Activated T-cell treated with anti-CD3 and anti-CD28 coated beads, Interleukin-2, amount 50 U/mL, for 72 hours (primary cell): ENCODE data around the gene KIAA0930. TPM values are rescaled to one million over a fixed set of nuclear protein-coding genes. Genes with fewer than 3 reads are reported as not detected.
A peak's percentile ranks its signal among the peaks of the same experiment; 100 is the strongest.
"Not testable (repeated sequence)": the region's sequence is repeated elsewhere in the genome, so short reads cannot be mapped to it uniquely, and the experiment has no call there.

Source experiments
- ATAC-seq, 2 donors: fragments of 150-1000 bp; cut with Tn5 transposase; replicated peaks in 1 of 2; 2 replicates each; pipeline ENCODE4 v1.10.0; 2021; ENCODE audit warnings: moderate library complexity in 2 of 2, mild to moderate bottlenecking in 1 of 2
- DNase-seq, 2 donors: peaks; one replicate each; pipeline ENCODE4 v3.0.0; 2021 to 2022; ENCODE audit warnings: mixed read lengths in 1 of 2
- H3K27ac Mint-ChIP-seq: one replicate; pipeline ENCODE4 v1.8.0; 2022; ENCODE audit warnings: mild to moderate bottlenecking, moderate library complexity, mixed read lengths
- H3K27me3 Mint-ChIP-seq: one replicate; pipeline ENCODE4 v1.8.0; 2022; ENCODE audit warnings: low read depth, mixed read lengths
- H3K36me3 Mint-ChIP-seq, 2 donors: one replicate each; pipeline ENCODE4 v1.8.0; 2022; ENCODE audit warnings: mixed read lengths in 2 of 2, mild to moderate bottlenecking in 1 of 2; ENCODE audit not compliant: insufficient read depth in 2 of 2
- H3K4me1 Mint-ChIP-seq: one replicate; pipeline ENCODE4 v1.8.0; 2022; ENCODE audit warnings: low read depth, mixed read lengths
- H3K4me3 Mint-ChIP-seq, 2 donors: one replicate each; pipeline ENCODE4 v1.8.0; 2022; ENCODE audit warnings: mild to moderate bottlenecking in 2 of 2, mixed read lengths in 2 of 2, moderate library complexity in 2 of 2
- H3K9me3 Mint-ChIP-seq, 2 donors: one replicate each; pipeline ENCODE4 v1.8.0; 2022; ENCODE audit warnings: mixed read lengths in 2 of 2
- total RNA-seq, 2 donors: library from RNA; stranded (reverse); gene quantifications; one replicate each; pipeline ENCODE4 v1.2.3, GENCODE V29; 2022

KIAA0930 gene
- total RNA-seq, 2 donors from 2014 or later, result 25.3 to 26.4 TPM

DNA sequence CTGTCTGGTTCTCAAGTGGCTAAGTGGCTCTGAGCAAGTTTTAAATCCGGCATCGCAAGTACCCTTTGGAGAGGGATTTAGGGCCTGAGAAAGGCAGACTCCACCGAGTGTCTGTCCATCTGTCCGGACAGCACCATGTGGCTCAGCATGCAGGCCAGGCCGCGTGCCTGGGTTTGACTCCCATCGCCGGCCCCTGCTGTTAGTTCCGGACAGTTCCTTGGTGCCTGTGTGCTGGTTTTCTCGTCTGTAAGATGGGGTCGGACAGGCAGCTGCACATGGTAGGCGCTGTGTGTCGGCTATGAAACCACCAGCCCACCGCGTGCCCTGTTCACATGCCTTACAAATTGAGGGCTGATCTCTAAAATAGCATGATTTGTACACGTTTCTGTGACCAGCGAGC lies 46.0 kb downstream of the KIAA0930 start:
- H3K27me3 Mint-ChIP-seq, result no peaks in the 10 kb centered on the region
- no peaks in the 10 kb centered on the region for H3K36me3 Mint-ChIP-seq
- DNase-seq, result no peak
- no peaks in the 10 kb centered on the region for H3K9me3 Mint-ChIP-seq
- ATAC-seq, result no peak
- H3K4me1 Mint-ChIP-seq, result no peaks in the 10 kb centered on the region
- no peak overlapping the region for H3K4me3 Mint-ChIP-seq
- H3K27ac Mint-ChIP-seq, result no peak overlapping the region

DNA sequence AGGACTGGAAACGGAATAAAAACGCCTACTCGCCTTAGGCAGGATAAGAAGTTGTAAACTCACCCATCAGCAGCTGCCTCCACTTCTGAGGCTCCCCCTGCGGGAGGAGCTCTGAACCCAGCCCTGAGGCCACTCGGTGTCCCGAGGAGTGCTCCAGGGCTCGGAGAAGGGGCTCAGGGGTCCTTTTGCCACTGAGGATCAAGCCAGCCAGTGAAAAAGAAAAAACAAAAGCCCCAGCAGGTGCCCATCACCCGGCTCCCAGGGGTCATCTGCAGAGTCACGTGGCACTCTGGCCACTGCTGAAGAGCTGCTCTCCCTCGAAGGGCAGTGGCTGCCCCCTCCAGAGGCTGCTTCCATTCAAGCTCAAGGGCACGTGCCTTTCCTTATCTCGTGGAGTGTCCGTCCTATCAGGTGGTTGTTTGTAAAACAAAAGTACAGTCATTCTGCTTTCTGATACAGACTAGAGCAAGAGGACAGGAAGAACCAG lies 48.0 kb downstream of the KIAA0930 start:
- H3K9me3 Mint-ChIP-seq, result no peaks in the 10 kb centered on the region
- H3K4me1 Mint-ChIP-seq, result no peaks in the 10 kb centered on the region
- H3K4me3 Mint-ChIP-seq, result no peak overlapping the region
- H3K36me3 Mint-ChIP-seq, result no peaks in the 10 kb centered on the region
- H3K27ac Mint-ChIP-seq, result no peak overlapping the region
- ATAC-seq (no peak), DNase-seq (no peak)
- H3K27me3 Mint-ChIP-seq, result no peaks in the 10 kb centered on the region

DNA sequence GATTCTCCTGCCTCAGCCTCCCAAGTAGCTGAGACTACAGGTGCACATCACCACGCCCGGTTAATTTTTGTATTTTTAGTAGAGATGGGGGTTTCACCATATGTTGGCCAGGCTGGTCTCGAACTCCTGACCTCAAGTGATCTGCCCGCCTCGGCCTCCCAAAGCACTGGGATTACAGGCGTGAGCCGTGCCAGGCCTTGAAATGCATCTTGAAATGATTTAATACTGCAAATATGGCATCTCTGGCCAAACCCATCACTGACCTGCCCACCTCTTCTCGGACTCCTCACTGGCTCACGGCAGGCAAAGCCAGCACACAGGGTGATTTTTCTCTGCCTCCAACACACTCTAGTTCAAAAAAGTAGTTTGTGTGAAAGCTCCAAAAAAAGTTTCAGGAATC lies 48.9 kb downstream of the KIAA0930 start:
- not testable (repeated sequence) for H3K27ac Mint-ChIP-seq, DNase-seq, H3K4me1 Mint-ChIP-seq, H3K36me3 Mint-ChIP-seq, H3K9me3 Mint-ChIP-seq, H3K4me3 Mint-ChIP-seq, H3K27me3 Mint-ChIP-seq, ATAC-seq

DNA sequence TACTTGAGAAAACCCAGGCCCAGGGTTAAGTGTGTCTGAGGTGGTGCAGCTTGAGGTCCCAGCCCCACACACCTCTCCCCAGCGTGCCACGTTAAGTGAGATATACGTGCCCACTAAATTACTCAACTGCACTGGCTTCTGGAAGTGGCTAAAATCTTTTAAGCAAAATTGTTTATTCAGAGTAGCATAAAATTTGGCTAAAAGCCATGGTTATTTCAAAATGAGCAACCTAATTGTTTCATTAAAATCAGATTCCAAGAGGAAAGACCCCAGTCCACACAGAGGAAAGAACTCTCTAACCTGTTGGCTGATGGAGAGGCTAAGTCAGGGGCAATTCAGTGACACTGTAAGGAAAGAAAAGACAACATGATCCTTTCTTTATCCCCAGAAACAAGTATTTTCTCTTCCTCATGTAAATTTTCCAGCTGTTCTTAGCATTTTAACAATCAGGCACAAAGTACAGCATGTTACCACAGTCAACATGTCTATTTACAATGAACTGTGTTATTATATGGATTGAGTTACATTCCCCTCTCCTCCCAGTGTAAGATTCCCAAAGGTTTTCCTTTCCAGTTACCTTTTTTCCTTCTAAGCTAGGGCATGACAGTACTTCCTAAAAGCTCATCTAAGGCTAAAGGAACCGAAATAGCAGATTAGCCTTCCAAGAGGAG lies 50.4 kb downstream of the KIAA0930 start:
- ATAC-seq (no peak), DNase-seq (no peak)
- no peaks in the 10 kb centered on the region for H3K9me3 Mint-ChIP-seq
- no peak overlapping the region for H3K27ac Mint-ChIP-seq
- H3K36me3 Mint-ChIP-seq, result peaks cover 0 to 5% of the 10 kb centered on the region in 2 donors
- no peaks in the 10 kb centered on the region for H3K27me3 Mint-ChIP-seq
- H3K4me1 Mint-ChIP-seq, result peaks cover 9% of the 10 kb centered on the region
- H3K4me3 Mint-ChIP-seq, result no peak overlapping the region

DNA sequence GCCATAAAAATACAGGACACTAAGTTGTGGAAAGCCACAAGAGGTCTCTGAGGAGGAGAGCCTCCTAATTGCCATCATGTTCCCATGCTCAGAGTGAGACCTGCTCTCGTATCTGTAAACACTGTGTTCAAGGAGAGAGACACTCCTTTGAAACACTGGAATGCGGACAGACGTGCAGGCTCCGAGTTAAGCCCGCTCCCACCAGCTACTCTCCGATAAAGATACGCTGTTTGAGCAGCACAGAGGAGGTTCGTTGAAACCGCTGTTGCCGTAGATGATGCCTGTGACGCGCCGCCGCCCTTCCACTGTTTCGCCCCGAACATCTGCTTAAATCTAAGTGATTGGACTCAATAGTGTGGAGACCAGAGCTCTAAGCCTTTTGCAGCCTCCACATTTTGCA lies 51.9 kb downstream of the KIAA0930 start:
- Mint-ChIP-seq H3K27ac (no peak overlapping the region), H3K27me3 (no peaks in the 10 kb centered on the region), H3K36me3 (peaks cover 2 to 7% of the 10 kb centered on the region in 2 donors), H3K4me1 (peaks cover 13% of the 10 kb centered on the region), H3K4me3 (no peak overlapping the region), H3K9me3 (no peaks in the 10 kb centered on the region)
- ATAC-seq (no peak), DNase-seq (no peak)

DNA sequence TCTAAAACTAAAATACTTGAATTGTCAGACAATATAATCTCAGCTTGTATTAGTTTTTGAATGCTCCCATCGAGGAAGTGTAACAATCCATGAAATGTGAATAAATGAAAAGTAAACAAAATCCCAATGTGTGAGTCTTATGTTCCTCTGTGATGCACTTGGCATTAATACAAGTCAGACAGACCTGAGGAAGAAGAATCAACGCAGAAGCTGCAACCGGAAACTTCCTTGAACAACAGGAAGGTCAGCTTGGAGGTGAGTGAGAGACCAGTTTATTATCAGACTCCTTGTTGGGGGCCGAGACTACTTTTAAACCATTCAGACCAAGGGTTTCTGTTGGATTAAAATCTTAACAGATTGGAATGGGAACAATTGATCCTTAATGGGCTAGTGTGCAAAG lies 52.8 kb downstream of the KIAA0930 start:
- no peak for DNase-seq
- Mint-ChIP-seq H3K36me3 (peaks cover 2 to 16% of the 10 kb centered on the region in 2 donors), H3K27me3 (no peaks in the 10 kb centered on the region), H3K4me1 (peaks cover 17% of the 10 kb centered on the region), H3K9me3 (no peaks in the 10 kb centered on the region), H3K4me3 (no peak overlapping the region), H3K27ac (no peak overlapping the region)
- ATAC-seq, result no peak

DNA sequence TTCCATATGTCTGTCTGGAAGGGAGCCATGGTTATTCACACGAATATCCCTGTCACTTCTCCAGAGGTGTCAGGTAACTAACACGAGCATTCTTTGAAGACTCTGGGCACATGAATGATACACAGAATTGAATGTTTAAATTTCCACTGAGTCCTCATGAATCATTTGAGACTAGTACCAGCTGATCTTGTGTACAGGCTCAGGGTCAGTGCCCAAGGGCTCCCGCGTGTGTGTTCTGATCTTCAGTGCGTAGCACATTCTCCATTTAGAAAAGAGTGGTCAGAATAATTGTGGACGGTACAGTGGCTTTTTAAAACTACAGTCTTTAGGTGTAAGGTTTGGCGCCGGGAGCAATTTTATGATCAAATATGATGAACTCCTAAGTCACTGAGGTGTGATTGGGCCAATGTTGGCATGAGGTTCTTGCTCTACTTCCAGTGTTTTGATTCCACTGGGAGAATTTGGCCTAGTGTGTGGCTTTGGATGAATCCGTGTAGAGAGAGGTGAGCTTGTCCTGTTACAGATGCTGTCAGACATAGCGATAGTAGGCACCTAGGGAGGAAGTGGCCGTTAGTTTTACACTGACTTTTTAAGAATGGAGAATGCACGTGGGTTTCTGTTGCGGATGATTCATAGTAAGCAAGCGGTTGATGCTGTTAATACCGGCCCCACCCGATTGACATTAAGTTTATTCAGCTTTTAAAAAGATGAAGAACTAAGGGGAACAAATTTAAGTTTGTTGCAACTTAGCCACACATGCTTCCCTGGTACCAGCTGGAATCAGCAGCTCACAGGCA lies 54.8 kb downstream of the KIAA0930 start:
- DNase-seq (no peak), ATAC-seq (peak in 1 of 2 donors; percentile 79)
- Mint-ChIP-seq H3K27me3 (no peaks in the 10 kb centered on the region), H3K4me3 (no peak overlapping the region), H3K27ac (peak overlapping the region; percentile 36), H3K36me3 (peaks cover 3 to 24% of the 10 kb centered on the region in 2 donors), H3K4me1 (peaks cover 21% of the 10 kb centered on the region), H3K9me3 (no peaks in the 10 kb centered on the region)

DNA sequence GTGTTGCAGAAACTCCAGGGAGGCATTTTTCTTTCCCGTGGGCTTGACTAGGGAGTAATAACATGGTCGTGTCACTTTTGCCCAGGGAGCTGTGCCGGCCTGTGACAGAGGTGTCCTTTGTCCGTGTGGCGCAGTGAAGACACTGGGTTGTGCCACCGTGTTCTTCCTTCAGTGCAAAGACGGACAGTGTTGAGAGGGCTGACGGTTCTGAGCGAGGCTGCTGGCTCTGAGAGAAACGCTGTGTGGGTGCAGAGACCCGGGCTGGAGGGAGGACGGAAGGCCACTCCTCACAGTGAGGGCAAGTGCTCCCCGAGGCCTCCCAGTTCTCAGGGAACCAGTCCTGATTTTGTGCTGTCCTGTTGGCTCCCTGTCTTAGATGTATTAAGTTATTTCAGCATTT lies 56.7 kb downstream of the KIAA0930 start:
- H3K4me1 Mint-ChIP-seq, result peaks cover 39% of the 10 kb centered on the region
- H3K27ac Mint-ChIP-seq, result no peak overlapping the region
- H3K9me3 Mint-ChIP-seq, result no peaks in the 10 kb centered on the region
- no peaks in the 10 kb centered on the region for H3K27me3 Mint-ChIP-seq
- DNase-seq (no peak), ATAC-seq (no peak)
- H3K36me3 Mint-ChIP-seq, result peaks cover 3 to 34% of the 10 kb centered on the region in 2 donors
- no peak overlapping the region for H3K4me3 Mint-ChIP-seq

DNA sequence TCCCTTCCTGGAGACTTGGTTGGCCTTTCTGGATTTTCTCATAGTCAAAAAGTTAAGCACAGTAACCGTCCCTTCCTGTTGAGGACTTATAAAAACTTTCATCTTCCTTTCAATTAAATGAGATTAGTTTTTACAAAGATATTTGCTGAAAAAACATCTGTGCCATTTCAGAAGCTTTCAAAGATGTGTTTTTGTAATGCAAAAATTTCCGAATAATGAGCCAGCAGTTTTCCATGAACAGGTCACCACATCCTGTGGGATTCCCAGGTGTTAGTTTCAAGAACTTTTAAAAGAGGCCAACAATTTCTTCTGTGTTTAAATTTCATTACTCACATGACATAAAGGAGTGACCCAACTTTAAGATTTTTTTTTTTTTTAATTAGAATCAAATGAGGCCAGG lies 58.9 kb downstream of the KIAA0930 start:
- Mint-ChIP-seq H3K27ac (peak overlapping the region; percentile 57), H3K36me3 (peaks cover 3 to 45% of the 10 kb centered on the region in 2 donors), H3K4me3 (no peak overlapping the region), H3K9me3 (no peaks in the 10 kb centered on the region), H3K4me1 (peaks cover 55% of the 10 kb centered on the region), H3K27me3 (no peaks in the 10 kb centered on the region)
- ATAC-seq (no peak), DNase-seq (no peak)

DNA sequence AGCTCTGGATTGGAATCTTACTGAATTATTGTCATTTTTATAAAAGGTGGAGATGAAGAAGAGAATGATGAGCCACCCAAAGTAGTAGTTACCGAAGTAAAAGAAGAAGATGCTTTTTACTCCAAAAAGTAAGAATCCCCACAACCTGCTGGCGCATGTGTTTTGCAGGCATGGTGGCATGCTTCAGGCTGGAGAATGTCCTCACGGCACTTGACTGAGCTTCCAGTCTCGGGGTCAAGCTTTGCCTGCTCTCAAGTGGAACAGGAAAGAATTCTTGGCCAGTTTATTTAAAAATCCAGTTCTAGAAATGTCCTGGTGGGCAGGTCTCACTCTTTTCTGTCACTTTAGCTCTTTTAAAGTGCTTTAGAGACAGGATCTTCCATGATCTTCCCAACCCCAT lies 59.5 kb downstream of the KIAA0930 start:
- peak overlapping the region; percentile 57 for H3K27ac Mint-ChIP-seq
- ATAC-seq (no peak), DNase-seq (no peak)
- no peaks in the 10 kb centered on the region for H3K9me3 Mint-ChIP-seq
- H3K27me3 Mint-ChIP-seq, result no peaks in the 10 kb centered on the region
- H3K4me3 Mint-ChIP-seq, result no peak overlapping the region
- H3K36me3 Mint-ChIP-seq, result peaks cover 3 to 51% of the 10 kb centered on the region in 2 donors
- peaks cover 55% of the 10 kb centered on the region for H3K4me1 Mint-ChIP-seq

DNA sequence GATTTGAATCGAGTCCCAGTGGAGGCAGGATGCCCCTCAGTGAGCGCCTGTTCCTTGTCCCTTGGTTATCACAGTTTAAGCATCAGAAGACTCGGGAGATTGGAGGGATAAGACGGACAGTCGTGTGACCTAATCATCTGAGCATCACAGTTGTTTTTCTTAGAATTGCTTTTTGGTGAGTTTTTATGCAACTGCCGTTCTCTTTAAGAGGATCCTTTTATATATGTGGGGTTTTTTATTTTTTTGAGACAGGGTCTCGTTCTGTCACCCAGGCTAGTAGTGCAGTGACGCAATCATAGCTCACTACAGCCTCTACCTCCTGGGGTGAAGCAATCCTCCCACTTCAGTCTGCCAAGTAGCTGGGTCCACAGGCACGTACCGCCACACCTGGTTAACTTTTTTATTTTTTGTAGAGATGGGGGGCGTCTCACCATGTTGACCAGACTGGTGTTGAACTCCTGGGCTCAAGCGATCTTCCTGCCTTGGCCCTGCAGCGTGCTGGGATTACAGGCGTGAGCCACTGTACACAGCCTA lies 60.5 kb downstream of the KIAA0930 start:
- no peak overlapping the region for H3K4me3 Mint-ChIP-seq
- peaks cover 49% of the 10 kb centered on the region for H3K4me1 Mint-ChIP-seq
- DNase-seq (no peak), ATAC-seq (no peak)
- H3K27ac Mint-ChIP-seq, result peak overlapping the region; percentile 82
- H3K36me3 Mint-ChIP-seq, result peaks cover 3 to 49% of the 10 kb centered on the region in 2 donors
- H3K9me3 Mint-ChIP-seq, result no peaks in the 10 kb centered on the region
- no peaks in the 10 kb centered on the region for H3K27me3 Mint-ChIP-seq

DNA sequence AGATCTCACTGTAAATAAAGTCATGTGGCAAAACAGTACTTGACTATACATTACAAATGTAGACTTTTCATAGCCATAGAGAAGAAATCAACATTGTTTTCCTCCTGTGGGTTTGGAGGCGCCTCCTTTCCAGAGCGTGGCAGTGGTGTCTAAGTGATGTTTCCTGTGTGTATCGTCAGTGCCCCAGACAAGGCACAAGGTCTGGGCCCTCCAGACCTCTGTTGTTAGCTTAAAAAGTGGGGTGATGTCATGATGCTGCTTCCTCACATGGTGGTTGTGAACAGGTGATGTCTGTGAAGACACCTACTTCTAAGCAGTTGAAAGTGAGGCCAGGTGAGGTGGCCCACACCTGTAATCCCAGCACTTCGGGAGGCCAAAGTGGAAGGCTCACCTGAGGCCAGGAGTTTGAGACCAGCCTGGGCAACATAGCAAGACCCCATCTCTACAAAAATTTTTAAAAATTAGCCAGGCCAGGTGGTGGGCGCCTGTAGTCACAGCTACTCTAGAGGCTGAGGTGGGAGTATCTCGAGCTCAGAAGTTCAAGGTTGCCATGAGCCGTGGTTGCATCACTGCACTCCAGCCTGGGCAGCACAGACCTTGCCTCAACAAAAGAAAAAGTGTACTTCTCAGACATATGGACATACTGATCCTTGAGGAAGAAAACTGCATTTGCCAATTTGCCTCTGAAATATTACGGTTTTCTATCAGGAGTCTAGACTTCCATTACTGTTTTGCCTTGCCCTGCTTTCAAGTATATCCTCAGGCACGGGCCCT lies 61.2 kb downstream of the KIAA0930 start:
- H3K27me3 Mint-ChIP-seq, result no peaks in the 10 kb centered on the region
- H3K4me1 Mint-ChIP-seq, result peaks cover 55% of the 10 kb centered on the region
- H3K36me3 Mint-ChIP-seq, result peaks cover 3 to 52% of the 10 kb centered on the region in 2 donors
- no peaks in the 10 kb centered on the region for H3K9me3 Mint-ChIP-seq
- DNase-seq (no peak), ATAC-seq (peak; percentile 45 to 65)
- H3K4me3 Mint-ChIP-seq, result no peak overlapping the region
- peak overlapping the region; percentile 82 for H3K27ac Mint-ChIP-seq
